Activated naive CD8-positive, alpha-beta T cell treated with anti-CD3 and anti-CD28 coated beads for 36 hours (primary cell): ENCODE results near the gene METTL17. TPM values are rescaled to one million over a fixed set of nuclear protein-coding genes. Genes with fewer than 3 reads are reported as not detected.
"Not testable (repeated sequence)": the region's sequence is repeated elsewhere in the genome, so short reads cannot be mapped to it uniquely, and the experiment has no call there.

Source experiments
- DNase-seq: peaks from one replicate; pipeline ENCODE4 v3.0.0; 2021
- H3K27ac Mint-ChIP-seq: one replicate; pipeline ENCODE4 v1.8.0; 2022; ENCODE audit warnings: mild to moderate bottlenecking, moderate library complexity, mixed read lengths
- H3K27me3 Mint-ChIP-seq: one replicate; pipeline ENCODE4 v1.8.0; 2022; ENCODE audit warnings: mild to moderate bottlenecking, mixed read lengths
- H3K36me3 Mint-ChIP-seq: one replicate; pipeline ENCODE4 v1.8.0; 2021; ENCODE audit warnings: mild to moderate bottlenecking, mixed read lengths
- H3K4me1 Mint-ChIP-seq: one replicate; pipeline ENCODE4 v1.8.0; 2021; ENCODE audit warnings: mixed read lengths
- H3K4me3 Mint-ChIP-seq: one replicate; pipeline ENCODE4 v1.8.0; 2022; ENCODE audit warnings: mild to moderate bottlenecking, moderate library complexity, mixed read lengths
- H3K9me3 Mint-ChIP-seq: one replicate; pipeline ENCODE4 v1.8.0; 2022; ENCODE audit warnings: mixed read lengths
- total RNA-seq, 2 experiments: library from RNA; stranded (reverse); gene quantifications; one replicate each; pipeline ENCODE4 v1.2.3, GENCODE V29; 2021

METTL17 gene
- total RNA-seq, 2 experiments from 2014 or later: 94.1 to 99.1 TPM

- not testable (repeated sequence) for H3K9me3 Mint-ChIP-seq, H3K4me3 Mint-ChIP-seq, H3K27ac Mint-ChIP-seq, DNase-seq, H3K36me3 Mint-ChIP-seq, H3K27me3 Mint-ChIP-seq, H3K4me1 Mint-ChIP-seq
Measured at GRCh38 chr14:21040941-21041340, 51.2 kb downstream of the METTL17 start.

GRCh38 chr14:21041676-21042433, 52.1 kb downstream of the METTL17 start, which contains the start of gene RNASE7:
Gene RNASE7, plus strand, starts transcription at chr14:21042362. Its CDS starts 631 bp downstream, at chr14:21042993.
- H3K4me3 Mint-ChIP-seq: no peak within 1 kb of the TSS
- H3K4me1 Mint-ChIP-seq: peaks cover 2% of the 10 kb centered on the region
- DNase-seq: no peak
- no peaks in the 10 kb centered on the region for H3K36me3 Mint-ChIP-seq
- no peak within 1 kb of the TSS for H3K27ac Mint-ChIP-seq
- H3K27me3 Mint-ChIP-seq: peaks cover 6% of the 10 kb centered on the region
- H3K9me3 Mint-ChIP-seq: no peaks in the 10 kb centered on the region

- no peak overlapping the region for H3K4me3 Mint-ChIP-seq
- H3K4me1 Mint-ChIP-seq: peaks cover 2% of the 10 kb centered on the region
- DNase-seq: no peak
- no peak overlapping the region for H3K27ac Mint-ChIP-seq
- no peaks in the 10 kb centered on the region for H3K9me3 Mint-ChIP-seq
- H3K27me3 Mint-ChIP-seq: peaks cover 6% of the 10 kb centered on the region
- H3K36me3 Mint-ChIP-seq: no peaks in the 10 kb centered on the region
Measured at GRCh38 chr14:21042918-21043317, 53.1 kb downstream of the METTL17 start.

GRCh38 chr14:21043387-21043973, 53.7 kb downstream of the METTL17 start:
- no peaks in the 10 kb centered on the region for H3K9me3 Mint-ChIP-seq
- H3K27me3 Mint-ChIP-seq: peaks cover 6% of the 10 kb centered on the region

GRCh38 chr14:21043974-21044618, 54.3 kb downstream of the METTL17 start:
- DNase-seq: no peak
- H3K36me3 Mint-ChIP-seq: no peaks in the 10 kb centered on the region
- peaks cover 6% of the 10 kb centered on the region for H3K27me3 Mint-ChIP-seq
- H3K4me1 Mint-ChIP-seq: peaks cover 2% of the 10 kb centered on the region
- no peaks in the 10 kb centered on the region for H3K9me3 Mint-ChIP-seq
- no peak overlapping the region for H3K4me3 Mint-ChIP-seq
- no peak overlapping the region for H3K27ac Mint-ChIP-seq

More at GRCh38 chr14:21043387-21043973, 53.7 kb downstream of the METTL17 start:
- Mint-ChIP-seq H3K4me3 (no peak overlapping the region), H3K27ac (no peak overlapping the region), H3K4me1 (peaks cover 2% of the 10 kb centered on the region), H3K36me3 (no peaks in the 10 kb centered on the region)
- no peak for DNase-seq

Other genes starting within 250 kb of the METTL17 start
- gene EDDM3A, start 244.1 kb upstream of the METTL17 start, total RNA-seq: not detected
- gene EDDM3B, start 221.6 kb upstream of the METTL17 start, total RNA-seq: not detected
- gene RNASE6, start 208.7 kb upstream of the METTL17 start, total RNA-seq: under 1 TPM; 0.35 to 0.40 TPM
- gene RNASE1, start 187.1 kb upstream of the METTL17 start, total RNA-seq: not detected
- not detected for gene RNASE3, start 98.6 kb upstream of the METTL17 start, total RNA-seq
- not detected for gene RNASE2, start 34.5 kb upstream of the METTL17 start, total RNA-seq
- under 1 TPM; 0.36 to 0.54 TPM for gene SLC39A2, start 9.3 kb downstream of the METTL17 start, total RNA-seq
- 1 to 10 TPM; 4.2 to 4.9 TPM for gene NDRG2, start 35.1 kb downstream of the METTL17 start, total RNA-seq
- not detected for gene TPPP2, start 40.2 kb downstream of the METTL17 start, total RNA-seq
- gene RNASE13, start 44.8 kb downstream of the METTL17 start, total RNA-seq: not detected
- gene RNASE7, start 52.4 kb downstream of the METTL17 start, total RNA-seq: not detected
- gene RNASE8, start 67.8 kb downstream of the METTL17 start, total RNA-seq: not detected
- under 1 TPM in 1 of 2 experiments, not detected in 1; 0.21 TPM for gene ARHGEF40, start 80.3 kb downstream of the METTL17 start, total RNA-seq
- gene ZNF219, start 108.7 kb downstream of the METTL17 start, total RNA-seq: 1 to 10 TPM; 6.9 to 8.6 TPM
- gene TMEM253, start 111.1 kb downstream of the METTL17 start, total RNA-seq: not detected
- not detected for gene OR5AU1, start 166.1 kb downstream of the METTL17 start, total RNA-seq